ENCODE data around the gene ZNF419.
"Not testable (repeated sequence)": the region's sequence is repeated elsewhere in the genome, so short reads cannot be mapped to it uniquely, and the experiment has no call there.

ZNF419 gene

DNA sequence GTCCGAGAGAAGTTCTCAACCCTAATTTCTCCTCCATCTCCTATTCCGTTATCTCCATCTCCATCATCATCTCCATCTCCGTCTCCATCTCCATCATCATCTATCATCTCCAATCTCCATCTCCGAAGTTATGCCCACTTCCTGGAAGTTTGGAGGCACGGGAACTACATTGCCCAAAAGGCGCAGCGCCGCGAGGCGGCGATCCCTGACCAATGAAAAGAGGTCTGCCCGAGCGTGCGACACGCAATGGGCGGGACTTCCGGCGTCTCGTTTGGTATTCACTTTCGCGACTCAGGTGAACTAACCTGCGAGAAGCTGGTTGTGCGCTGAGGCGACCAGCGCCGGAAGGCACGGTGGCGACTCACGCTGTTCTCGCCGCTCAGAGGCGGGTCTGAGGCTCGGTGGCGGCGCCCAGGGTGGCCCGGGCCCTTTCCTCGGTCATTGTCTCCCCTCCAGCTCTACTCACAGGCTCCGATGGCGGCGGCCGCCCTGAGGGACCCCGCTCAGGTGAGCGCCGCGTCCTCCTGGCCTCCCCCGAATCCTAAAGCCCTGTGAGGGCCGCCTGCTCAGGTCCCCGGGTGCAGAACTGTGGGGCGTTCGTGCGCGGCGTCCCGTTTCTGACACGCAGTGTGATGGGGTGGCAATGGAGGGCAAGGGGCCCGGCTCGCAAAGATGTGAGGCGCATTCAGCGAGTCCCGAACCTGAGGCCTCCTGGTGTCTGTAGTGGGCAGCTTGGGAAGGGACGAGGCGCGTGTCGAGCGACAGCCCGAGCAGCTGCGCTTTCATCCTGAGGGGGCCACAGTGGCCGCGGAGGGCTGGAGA lies at the start of gene ZNF419:
TSS of gene ZNF419 (plus strand) at position 274 of the 822 bp plus-strand sequence. CDS start at position 475, 201 bp downstream.
- in situ Hi-C loops (cut with HindIII; ENCODE audit: low sequenced_read_pairs): not testable (repeated sequence)

DNA sequence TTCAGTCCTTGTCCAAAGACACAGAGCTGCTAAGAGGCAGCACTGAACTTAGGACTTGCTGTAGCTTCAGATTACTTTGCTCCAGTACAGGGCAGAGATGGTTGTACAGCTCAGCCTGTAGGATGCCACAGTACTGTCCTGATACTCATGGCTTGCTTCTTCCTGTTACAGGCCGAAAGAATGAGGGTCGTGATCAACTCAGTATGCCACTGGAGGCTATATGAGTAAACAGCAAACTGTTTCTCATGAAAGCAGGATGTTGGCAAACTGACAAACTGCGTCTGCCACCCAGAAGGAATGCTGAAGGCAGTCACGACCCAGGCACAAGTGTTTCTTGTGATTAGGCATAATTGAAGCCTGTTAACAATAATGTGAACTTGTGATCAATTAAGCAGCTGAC lies 49.6 kb upstream of the ZNF419 start:
- in situ Hi-C loops (cut with HindIII; ENCODE audit: low sequenced_read_pairs): no loop called here

DNA sequence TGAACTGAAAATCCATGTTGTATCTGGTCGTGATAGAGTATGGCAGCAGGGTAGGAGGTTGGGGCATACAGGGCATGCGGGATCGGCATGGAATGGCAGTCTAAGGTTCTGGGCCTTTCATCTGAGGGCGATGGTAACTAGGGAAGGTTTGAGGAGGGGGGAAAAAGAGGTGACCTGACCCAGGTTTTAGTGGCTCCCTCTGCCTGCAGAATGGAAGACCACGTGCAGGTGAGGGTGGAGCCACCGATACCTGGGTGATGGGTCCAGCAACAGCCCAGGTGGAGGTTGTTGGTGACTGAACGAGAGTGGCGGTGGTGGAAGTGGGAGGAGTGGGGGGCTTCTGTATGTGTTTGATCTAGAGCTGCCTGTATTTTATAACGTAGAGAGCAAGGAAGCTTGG lies 48.6 kb upstream of the ZNF419 start:
- in situ Hi-C loops (cut with HindIII; ENCODE audit: low sequenced_read_pairs): no loop called here

GRCh38 chr19:57441979-57442752 lies 45.4 kb upstream of the ZNF419 start:
- in situ Hi-C loops (cut with HindIII; ENCODE audit: low sequenced_read_pairs): no loop called here

DNA sequence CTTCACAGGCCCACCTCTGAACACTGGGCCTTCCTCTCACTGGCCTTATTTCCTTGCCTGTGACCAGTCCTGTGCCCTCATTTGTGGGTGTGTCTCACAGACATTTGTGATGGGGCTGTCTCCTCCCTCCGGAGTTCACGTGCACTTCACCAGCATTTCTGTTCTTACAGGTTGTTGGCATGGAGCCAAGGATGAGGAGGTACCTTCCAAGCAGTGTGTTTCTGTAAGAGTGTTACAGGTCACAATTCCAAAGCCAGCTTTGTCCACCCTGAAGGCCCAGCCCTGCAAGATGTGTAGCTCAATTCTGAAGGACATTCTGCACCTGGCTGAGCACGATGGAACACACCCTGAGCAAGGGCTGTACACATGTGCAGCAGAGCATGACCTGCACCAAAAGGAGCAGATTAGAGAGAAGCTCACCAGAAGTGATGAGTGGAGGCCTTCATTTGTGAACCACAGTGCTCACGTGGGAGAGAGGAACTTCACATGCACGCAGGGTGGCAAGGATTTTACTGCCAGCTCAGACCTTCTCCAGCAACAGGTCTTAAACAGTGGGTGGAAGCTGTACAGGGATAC lies 44.3 kb upstream of the ZNF419 start:
- in situ Hi-C loops (cut with HindIII; ENCODE audit: low sequenced_read_pairs): no loop called here

DNA sequence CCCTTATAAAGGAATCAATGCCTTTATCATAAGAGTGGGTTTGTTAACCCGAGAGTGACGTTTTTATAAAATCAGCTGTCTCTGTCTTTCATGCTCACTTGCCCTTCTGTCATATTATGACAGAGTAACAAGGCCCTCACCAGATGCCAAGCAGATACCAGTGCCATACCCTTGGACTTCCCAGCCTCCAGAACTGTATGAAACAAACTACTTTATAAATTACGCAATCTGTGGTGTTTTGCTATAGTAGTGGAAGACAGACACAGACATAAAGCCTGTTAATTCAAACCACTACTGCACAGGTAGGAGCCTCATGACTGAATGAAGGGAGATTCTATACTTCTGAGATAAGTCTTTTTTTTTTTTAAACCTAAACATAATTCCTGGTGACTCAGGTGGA lies 35.2 kb upstream of the ZNF419 start:
- in situ Hi-C loops (cut with HindIII; ENCODE audit: low sequenced_read_pairs): no loop called here

- in situ Hi-C loops (cut with HindIII; ENCODE audit: low sequenced_read_pairs): no loop called here
These were observed 21.7 kb upstream of the ZNF419 start for GRCh38 chr19:57465680-57466381.

- in situ Hi-C loops (cut with HindIII; ENCODE audit: low sequenced_read_pairs): no loop called here
These were observed 21.1 kb upstream of the ZNF419 start for GRCh38 chr19:57466489-57466888.

GRCh38 chr19:57473646-57474045 lies 13.9 kb upstream of the ZNF419 start:
- in situ Hi-C loops (cut with HindIII; ENCODE audit: low sequenced_read_pairs): no loop called here

- in situ Hi-C loops (cut with HindIII; ENCODE audit: low sequenced_read_pairs): no loop called here
These were observed 10.2 kb upstream of the ZNF419 start, which contains the start of gene ZNF772 for GRCh38 chr19:57477191-57478008. Gene ZNF772 (minus strand): TSS chr19:57477566. CDS start chr19:57477309, 257 bp downstream.

GRCh38 chr19:57488299-57488644 lies 722 bp downstream of the ZNF419 start:
- in situ Hi-C loops (cut with HindIII; ENCODE audit: low sequenced_read_pairs): not testable (repeated sequence)

- in situ Hi-C loops (cut with HindIII; ENCODE audit: low sequenced_read_pairs): not testable (repeated sequence)
These were observed 11.8 kb downstream of the ZNF419 start for GRCh38 chr19:57499332-57499679.

GRCh38 chr19:57499680-57500395 lies 12.3 kb downstream of the ZNF419 start, which contains the start of gene ZNF773:
Gene ZNF773 (plus strand): TSS chr19:57499938. CDS start chr19:57500081, 143 bp downstream.
- in situ Hi-C loops (cut with HindIII; ENCODE audit: low sequenced_read_pairs): not testable (repeated sequence)

DNA sequence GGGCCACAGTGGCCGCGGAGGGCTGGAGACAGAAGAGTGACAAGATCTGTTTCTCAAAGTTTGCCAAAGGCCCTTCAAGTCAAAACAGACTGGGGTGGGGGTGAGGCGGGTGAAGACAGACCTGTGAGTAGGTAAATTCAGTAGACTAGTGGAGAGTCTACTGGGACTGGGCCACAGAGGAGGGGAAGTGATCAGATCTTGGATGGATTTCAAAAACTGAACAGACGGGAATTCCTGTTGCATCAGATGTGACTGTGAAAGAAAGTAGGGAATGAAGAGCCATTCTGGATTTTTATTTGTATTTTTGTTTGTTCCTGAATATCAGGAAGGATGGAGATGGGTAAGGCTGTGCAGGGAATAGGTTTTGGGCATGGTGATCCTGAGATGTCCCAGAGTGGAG lies 12.8 kb downstream of the ZNF419 start:
- in situ Hi-C loops (cut with HindIII; ENCODE audit: low sequenced_read_pairs): not testable (repeated sequence)

GRCh38 chr19:57506163-57506562 lies 18.6 kb downstream of the ZNF419 start:
- in situ Hi-C loops (cut with HindIII; ENCODE audit: low sequenced_read_pairs): no loop called here

DNA sequence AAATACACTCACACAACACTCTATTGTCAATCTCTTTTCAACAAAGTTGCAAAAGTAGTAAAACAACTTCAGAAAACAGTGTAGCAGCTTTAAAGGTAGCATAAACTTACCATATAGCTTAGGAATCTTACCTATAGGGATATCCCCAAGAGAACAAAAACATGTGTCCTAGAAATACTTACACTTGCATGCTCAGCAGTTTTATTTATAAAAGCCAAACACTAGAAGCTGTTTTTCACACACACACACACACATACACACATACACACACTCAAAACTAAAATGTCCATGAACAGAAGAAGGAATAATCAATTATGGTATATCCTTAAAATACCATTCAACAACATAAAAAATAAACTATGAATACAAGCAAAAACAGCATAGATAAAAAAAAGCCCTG lies 23.9 kb downstream of the ZNF419 start:
- in situ Hi-C loops (cut with HindIII; ENCODE audit: low sequenced_read_pairs): no loop called here

- in situ Hi-C loops (cut with HindIII; ENCODE audit: low sequenced_read_pairs): no loop called here
These were observed 25.3 kb downstream of the ZNF419 start for GRCh38 chr19:57512845-57513244.

DNA sequence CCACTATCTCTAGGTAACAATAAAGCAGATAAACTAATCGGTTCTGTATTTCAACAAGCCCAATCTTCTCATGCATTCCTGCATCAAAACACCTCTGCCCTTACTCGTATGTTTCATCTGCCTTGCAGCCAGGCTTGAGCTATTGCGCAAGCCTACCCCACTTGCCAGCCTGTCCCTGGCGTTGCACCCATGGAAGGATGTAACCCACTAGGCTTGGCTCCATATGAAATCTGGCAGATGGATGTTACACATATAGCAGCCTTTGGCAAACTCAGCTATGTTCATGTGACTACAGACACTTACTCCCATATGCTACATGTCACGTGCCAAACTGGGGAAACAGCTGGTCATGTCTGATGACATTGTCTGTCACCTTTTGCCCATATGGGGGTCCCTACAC lies 27.7 kb downstream of the ZNF419 start:
- in situ Hi-C loops (cut with HindIII; ENCODE audit: low sequenced_read_pairs): no loop called here

- in situ Hi-C loops (cut with HindIII; ENCODE audit: low sequenced_read_pairs): not testable (repeated sequence)
These were observed 30.5 kb downstream of the ZNF419 start for GRCh38 chr19:57518021-57518420.
